ENCODE data around the gene ATXN7.

- no peak for TF ChIP-seq POLR2A (IDR thresholded peaks at IDR 0.05)
- TF ChIP-seq CTCF (IDR thresholded peaks at IDR 0.05): no peak
- TF ChIP-seq POLR2AphosphoS5 (IDR thresholded peaks at IDR 0.05): no peak
Measured at GRCh38 chr3:64039981-64040733, 176.5 kb downstream of the ATXN7 start.

Measured in breast epithelium (tissue), 3 donors.